ENCODE measurements around the gene RIMS1. TPM values are rescaled to one million over a fixed set of nuclear protein-coding genes. Genes with fewer than 3 reads are reported as not detected.
"Not testable (repeated sequence)": the region's sequence is repeated elsewhere in the genome, so short reads cannot be mapped to it uniquely, and the experiment has no call there.

The RIMS1 gene
- total RNA-seq, 1 donor: 0.63 TPM

DNA sequence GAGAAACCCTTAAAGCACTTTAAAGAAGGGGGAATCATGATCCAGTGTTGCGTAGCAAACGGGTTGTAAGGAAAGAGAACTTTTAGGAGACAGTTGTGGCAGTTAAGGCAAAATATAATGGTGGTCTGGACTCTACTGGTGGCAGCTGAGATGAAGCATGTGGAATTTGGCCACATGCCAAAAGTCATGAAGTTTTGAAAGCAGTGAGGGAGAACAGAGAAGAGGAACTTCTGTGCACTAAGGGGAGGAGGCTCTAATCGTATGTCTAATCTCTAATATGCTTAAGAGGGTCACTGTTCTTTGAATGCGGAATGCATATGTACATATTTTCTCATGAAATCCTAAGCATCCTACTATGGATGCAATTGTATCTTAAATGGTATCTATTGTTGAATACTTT, 91.5 kb downstream of the RIMS1 start:
- H3K4me3 ChIP-seq (ENCODE audit: low read depth, low read length): no peak overlapping the region
- TF ChIP-seq CTCF (IDR thresholded peaks at IDR 0.05; ENCODE audit: insufficient read depth, low read length): no peak
- no peak for DNase-seq (ENCODE audit: low read depth)

- no peak for DNase-seq (ENCODE audit: low read depth)
- H3K4me3 ChIP-seq (ENCODE audit: low read depth, low read length): no peak overlapping the region
- no peak for TF ChIP-seq CTCF (IDR thresholded peaks at IDR 0.05; ENCODE audit: insufficient read depth, low read length)
Observed at GRCh38 chr6:71979911-71980310, 93.6 kb downstream of the RIMS1 start.

DNA sequence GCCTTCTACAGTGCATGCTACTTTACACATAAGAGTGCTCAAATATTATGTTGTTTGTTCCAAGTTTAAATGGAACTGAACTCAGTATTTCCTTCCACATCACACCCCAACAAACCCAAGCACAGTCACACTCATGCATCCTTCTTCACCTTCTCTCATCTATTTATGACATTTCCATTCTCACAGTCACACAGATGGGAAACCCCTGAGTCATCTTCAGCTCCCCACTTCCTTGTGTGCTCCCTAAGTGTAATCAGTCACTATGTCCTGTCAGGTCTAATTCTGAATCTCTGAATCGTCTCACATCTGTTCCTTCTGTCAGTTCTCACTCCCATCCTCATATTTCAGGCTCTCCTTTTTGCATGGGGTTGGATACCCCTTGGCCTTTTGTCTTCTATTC, 96.0 kb downstream of the RIMS1 start:
- H3K4me3 ChIP-seq (ENCODE audit: low read depth, low read length): no peak overlapping the region
- no peak for TF ChIP-seq CTCF (IDR thresholded peaks at IDR 0.05; ENCODE audit: insufficient read depth, low read length)
- DNase-seq (ENCODE audit: low read depth): no peak

GRCh38 chr6:71983131-71983530, 96.8 kb downstream of the RIMS1 start:
- no peak for TF ChIP-seq CTCF (IDR thresholded peaks at IDR 0.05; ENCODE audit: insufficient read depth, low read length)
- H3K4me3 ChIP-seq (ENCODE audit: low read depth, low read length): no peak overlapping the region
- no peak for DNase-seq (ENCODE audit: low read depth)

GRCh38 chr6:71994705-71995271, 108.4 kb downstream of the RIMS1 start:
- DNase-seq (ENCODE audit: low read depth): no peak
- no peak for TF ChIP-seq CTCF (IDR thresholded peaks at IDR 0.05; ENCODE audit: insufficient read depth, low read length)
- no peak overlapping the region for H3K4me3 ChIP-seq (ENCODE audit: low read depth, low read length)

GRCh38 chr6:71997341-71997740, 111.0 kb downstream of the RIMS1 start:
- TF ChIP-seq CTCF (IDR thresholded peaks at IDR 0.05; ENCODE audit: insufficient read depth, low read length): no peak
- no peak for DNase-seq (ENCODE audit: low read depth)

GRCh38 chr6:72002415-72002814, 116.1 kb downstream of the RIMS1 start:
- no peak for TF ChIP-seq CTCF (IDR thresholded peaks at IDR 0.05; ENCODE audit: insufficient read depth, low read length)
- no peak for DNase-seq (ENCODE audit: low read depth)
- H3K4me3 ChIP-seq (ENCODE audit: low read depth, low read length): no peak overlapping the region

More at GRCh38 chr6:71997341-71997740, 111.0 kb downstream of the RIMS1 start:
- H3K4me3 ChIP-seq (ENCODE audit: low read depth, low read length): no peak overlapping the region

DNA sequence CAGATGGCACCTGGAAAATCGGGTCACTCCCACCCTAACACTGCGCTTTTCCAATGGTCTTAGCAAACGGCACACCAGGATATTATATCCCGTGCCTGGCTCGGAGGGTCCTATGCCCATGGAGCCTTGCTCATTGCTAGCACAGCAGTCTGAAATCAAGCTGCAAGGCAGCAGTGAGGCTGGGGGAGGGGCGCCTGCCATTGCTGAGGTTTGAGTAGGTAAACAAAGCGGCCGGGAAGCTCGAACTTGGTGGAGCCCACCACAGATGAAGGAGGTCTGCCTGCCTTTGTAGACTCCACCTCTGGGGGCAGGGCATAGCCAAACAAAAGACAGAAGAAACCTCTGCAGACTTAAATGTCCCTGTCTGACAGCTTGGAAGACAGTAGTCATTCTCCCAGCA, 120.2 kb downstream of the RIMS1 start:
- DNase-seq (ENCODE audit: low read depth); H3K4me3 ChIP-seq (ENCODE audit: low read depth, low read length): not testable (repeated sequence)
